Hepatocyte (in vitro differentiated cells): ENCODE data around the gene MICALL2.

Source experiments
- EZH2 ChIP-seq: fragments of 200-600 bp; sonication (generic); IDR thresholded peaks from 2 replicates; pipeline ENCODE4 v1.6.1; 2016; ENCODE audit warnings: antibody characterized with exemption, mild to moderate bottlenecking, borderline replicate concordance
- EZH2phosphoT487 ChIP-seq: fragments of 200-600 bp; sonication (generic); IDR thresholded peaks from one replicate; pipeline ENCODE4 v1.6.1; 2018; ENCODE audit warnings: antibody characterized with exemption, mild to moderate bottlenecking, low read depth, moderate library complexity; ENCODE audit not compliant: unreplicated experiment, severe bottlenecking
- TF ChIP-seq, protein P1 (sequence below): fragments of 200-600 bp; sonication (generic); IDR thresholded peaks from 2 replicates; pipeline ENCODE4 v1.5.1; 2016; ENCODE audit warnings: antibody characterized with exemption, mild to moderate bottlenecking; ENCODE audit not compliant: poor library complexity

DNA sequence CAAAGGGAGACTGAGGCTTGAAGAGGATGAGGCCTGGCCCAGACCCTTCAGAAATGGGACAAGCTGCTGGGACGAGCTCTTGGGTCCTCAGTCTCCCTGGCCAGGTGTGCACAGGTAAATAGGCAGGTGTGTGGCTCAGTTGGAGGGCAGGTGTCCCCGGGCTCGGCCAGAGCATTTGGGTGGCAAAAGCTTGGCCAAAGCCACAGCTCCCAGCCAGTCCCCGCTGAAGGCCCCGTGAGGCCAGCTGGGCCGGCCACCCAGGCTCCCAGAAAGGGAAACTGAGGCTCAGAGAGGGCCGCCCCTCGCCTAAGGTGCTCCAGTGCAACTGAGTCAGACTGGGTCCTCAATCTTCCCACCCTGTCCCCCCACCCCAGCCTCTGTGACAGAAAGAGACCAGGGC, 37.3 kb downstream of the MICALL2 start:
- TF ChIP-seq EZH2phosphoT487 (no peak), EZH2 (no peak)
- TF ChIP-seq, protein P1, sequence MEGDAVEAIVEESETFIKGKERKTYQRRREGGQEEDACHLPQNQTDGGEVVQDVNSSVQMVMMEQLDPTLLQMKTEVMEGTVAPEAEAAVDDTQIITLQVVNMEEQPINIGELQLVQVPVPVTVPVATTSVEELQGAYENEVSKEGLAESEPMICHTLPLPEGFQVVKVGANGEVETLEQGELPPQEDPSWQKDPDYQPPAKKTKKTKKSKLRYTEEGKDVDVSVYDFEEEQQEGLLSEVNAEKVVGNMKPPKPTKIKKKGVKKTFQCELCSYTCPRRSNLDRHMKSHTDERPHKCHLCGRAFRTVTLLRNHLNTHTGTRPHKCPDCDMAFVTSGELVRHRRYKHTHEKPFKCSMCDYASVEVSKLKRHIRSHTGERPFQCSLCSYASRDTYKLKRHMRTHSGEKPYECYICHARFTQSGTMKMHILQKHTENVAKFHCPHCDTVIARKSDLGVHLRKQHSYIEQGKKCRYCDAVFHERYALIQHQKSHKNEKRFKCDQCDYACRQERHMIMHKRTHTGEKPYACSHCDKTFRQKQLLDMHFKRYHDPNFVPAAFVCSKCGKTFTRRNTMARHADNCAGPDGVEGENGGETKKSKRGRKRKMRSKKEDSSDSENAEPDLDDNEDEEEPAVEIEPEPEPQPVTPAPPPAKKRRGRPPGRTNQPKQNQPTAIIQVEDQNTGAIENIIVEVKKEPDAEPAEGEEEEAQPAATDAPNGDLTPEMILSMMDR, result no peak
